Fibroblast of the aortic adventitia (primary cell): ENCODE results near the gene SMG9. TPM values are rescaled to one million over a fixed set of nuclear protein-coding genes. Genes with fewer than 3 reads are reported as not detected.

ENCODE experiments used
- DNase-seq: peaks from one replicate; pipeline ENCODE4 v3.0.0-alpha.2; 2010; ENCODE audit warnings: low read depth
- H3K4me3 ChIP-seq: 2 replicates; pipeline ENCODE4 v1.5.1; 2011; ENCODE audit warnings: low read depth, mild to moderate bottlenecking, control low read depth, low read length, moderate library complexity
- total RNA-seq: library from RNA; depleted of rRNA; stranded (reverse); fragments of >200 nt; gene quantifications from 2 replicates; pipeline ENCODE4 v1.2.3, GENCODE V29; 2012; ENCODE audit warnings: low replicate concordance
- TF ChIP-seq, protein P1 (sequence below): IDR thresholded peaks from 2 replicates; pipeline ENCODE4 v1.5.1; 2011; ENCODE audit warnings: mild to moderate bottlenecking, low read length, control low read depth, inconsistent platforms; ENCODE audit not compliant: insufficient read depth

The SMG9 gene, protein sequence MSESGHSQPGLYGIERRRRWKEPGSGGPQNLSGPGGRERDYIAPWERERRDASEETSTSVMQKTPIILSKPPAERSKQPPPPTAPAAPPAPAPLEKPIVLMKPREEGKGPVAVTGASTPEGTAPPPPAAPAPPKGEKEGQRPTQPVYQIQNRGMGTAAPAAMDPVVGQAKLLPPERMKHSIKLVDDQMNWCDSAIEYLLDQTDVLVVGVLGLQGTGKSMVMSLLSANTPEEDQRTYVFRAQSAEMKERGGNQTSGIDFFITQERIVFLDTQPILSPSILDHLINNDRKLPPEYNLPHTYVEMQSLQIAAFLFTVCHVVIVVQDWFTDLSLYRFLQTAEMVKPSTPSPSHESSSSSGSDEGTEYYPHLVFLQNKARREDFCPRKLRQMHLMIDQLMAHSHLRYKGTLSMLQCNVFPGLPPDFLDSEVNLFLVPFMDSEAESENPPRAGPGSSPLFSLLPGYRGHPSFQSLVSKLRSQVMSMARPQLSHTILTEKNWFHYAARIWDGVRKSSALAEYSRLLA
- 18.6 and 25.0 TPM in 2 replicates for total RNA-seq

DNA sequence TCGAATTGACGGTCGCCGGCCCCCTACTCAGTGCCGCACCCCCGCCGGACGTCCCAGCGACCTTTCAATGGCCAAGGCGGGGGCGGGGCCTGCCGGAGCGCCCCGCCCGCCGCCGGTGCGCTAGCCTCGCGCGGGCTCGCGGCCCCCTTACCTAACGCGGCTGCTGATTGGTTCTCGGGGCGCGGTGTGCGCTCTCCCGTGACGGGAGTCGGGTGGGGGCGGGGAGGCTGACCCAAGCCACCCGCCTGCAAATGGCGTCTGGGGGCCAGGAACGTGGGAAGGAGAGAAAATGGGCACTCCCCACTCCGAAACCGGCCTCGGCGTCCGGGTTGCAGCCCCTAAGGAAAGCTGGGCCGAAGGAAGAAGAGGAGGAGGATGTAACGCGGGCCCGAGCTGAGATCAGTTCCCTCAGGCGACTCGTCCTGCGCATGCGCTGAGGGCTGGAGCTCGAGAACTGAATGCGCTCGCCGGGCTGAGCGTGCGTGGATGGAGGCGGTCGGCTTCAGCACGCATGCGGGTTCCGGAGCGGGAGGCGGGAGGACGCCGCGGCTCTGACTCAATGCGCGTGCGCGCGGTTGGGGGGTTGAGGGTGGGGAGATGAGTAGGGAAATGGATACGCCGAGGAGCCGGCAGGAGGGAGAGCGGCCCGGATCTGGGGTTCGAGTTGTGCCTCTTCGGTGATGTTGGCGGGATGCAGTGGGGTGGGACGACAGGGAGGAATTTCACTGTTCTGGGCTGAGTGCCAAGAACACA lies at the start of gene SMG9:
SMG9 (minus strand) TSS at position 460 of the 753 bp plus-strand sequence. CDS start 4,221 bp downstream, outside the sequence.
- peak within 1 kb of the TSS; percentile 96 for H3K4me3 ChIP-seq
- peak; percentile 98 for DNase-seq
- TF ChIP-seq, protein P1, sequence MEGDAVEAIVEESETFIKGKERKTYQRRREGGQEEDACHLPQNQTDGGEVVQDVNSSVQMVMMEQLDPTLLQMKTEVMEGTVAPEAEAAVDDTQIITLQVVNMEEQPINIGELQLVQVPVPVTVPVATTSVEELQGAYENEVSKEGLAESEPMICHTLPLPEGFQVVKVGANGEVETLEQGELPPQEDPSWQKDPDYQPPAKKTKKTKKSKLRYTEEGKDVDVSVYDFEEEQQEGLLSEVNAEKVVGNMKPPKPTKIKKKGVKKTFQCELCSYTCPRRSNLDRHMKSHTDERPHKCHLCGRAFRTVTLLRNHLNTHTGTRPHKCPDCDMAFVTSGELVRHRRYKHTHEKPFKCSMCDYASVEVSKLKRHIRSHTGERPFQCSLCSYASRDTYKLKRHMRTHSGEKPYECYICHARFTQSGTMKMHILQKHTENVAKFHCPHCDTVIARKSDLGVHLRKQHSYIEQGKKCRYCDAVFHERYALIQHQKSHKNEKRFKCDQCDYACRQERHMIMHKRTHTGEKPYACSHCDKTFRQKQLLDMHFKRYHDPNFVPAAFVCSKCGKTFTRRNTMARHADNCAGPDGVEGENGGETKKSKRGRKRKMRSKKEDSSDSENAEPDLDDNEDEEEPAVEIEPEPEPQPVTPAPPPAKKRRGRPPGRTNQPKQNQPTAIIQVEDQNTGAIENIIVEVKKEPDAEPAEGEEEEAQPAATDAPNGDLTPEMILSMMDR, result no peak

DNA sequence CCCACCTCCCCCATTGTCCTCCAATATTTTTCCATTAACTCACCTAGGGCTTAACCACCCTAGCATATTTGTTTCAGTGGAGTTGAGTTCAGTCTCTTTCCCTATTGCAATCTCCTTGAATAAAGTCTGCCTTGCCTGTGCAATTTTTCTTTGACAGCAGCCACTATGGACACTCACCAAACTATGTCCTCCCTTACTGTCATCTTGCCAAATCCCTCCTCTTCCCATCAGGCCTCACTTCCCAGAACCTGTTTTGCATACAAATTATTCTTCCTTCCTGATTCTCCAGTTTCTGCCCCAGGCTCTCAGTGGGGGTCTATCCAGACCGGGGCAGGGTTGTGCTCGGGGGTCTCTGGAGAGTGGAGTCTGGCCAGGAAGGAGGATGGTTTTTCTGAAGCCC lies 49.7 kb upstream of the SMG9 start:
- DNase-seq, result no peak
- no peak overlapping the region for H3K4me3 ChIP-seq
- TF ChIP-seq, protein P1, result no peak

DNA sequence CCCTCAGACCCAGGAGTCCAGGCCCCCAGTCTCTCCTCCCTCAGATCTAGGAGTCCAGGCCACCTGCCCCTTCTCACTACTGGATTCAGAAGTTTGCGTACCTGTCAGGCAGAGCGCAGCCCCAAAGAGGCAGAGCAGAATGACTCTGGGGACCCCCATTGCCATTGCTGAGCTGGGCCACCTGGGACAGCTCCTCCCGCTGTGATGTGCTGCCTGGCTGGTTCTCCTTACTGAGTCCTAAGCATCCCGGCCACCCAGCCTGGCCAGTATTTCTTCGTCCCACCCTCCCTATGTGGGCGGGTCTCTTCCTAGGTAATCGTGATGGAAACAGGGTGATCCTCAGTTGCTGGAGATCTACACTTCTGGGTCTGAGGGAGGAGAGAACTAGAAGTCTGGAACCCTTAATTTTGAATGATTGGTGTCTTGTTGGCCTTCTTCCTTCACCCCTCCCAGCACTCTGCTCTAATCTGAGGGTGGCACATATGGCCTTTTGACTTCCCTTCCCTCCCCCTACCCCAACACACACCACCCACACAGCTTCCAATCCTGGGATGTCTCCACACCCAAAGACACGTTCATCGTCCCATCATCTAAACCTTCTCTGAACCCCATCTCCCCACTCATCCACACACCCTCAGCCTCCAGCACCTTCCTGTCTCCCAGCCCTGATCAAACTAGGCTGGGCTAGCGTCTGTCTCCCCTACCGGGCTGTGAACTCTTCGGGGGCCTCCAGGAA lies 47.6 kb upstream of the SMG9 start, which contains the start of gene LYPD5:
LYPD5 (minus strand) TSS at position 232 of the 736 bp plus-strand sequence; CDS start at position 165, 67 bp downstream.
- TF ChIP-seq, protein P1, result no peak
- no peak for DNase-seq
- no peak within 1 kb of the TSS for H3K4me3 ChIP-seq

DNA sequence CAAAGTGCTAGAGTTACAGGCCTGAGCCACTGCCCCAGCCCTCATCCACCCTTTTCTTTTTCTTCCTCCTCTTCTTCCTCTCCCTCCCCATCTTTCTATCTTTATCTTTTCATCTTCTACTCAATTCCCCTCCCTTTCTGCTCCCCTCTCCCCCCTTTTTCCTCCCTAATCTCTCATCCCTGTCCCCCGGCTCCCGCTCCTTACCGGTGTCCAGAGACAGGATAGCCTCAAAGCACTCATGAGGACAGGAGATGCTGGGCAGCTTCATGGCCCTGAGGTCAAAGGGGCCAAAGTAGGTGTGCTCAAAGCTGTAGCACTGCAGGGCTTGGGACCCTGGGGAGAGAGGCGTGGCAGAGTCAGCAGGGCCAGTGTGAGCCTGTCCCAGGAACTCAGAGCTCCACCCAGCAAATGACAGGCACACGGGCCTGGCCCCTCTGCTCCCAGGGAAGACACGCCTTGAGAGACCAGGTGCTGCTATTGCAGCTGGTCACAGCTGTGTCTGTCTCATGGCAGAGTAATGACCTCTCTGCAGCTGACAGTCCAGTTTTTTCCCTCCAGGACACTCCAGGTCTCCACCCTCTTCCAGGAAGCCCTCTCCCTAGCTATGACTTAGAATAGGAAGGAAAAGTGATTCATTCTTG lies 44.9 kb upstream of the SMG9 start:
- no peak for DNase-seq
- no peak overlapping the region for H3K4me3 ChIP-seq
- TF ChIP-seq, protein P1, result no peak

DNA sequence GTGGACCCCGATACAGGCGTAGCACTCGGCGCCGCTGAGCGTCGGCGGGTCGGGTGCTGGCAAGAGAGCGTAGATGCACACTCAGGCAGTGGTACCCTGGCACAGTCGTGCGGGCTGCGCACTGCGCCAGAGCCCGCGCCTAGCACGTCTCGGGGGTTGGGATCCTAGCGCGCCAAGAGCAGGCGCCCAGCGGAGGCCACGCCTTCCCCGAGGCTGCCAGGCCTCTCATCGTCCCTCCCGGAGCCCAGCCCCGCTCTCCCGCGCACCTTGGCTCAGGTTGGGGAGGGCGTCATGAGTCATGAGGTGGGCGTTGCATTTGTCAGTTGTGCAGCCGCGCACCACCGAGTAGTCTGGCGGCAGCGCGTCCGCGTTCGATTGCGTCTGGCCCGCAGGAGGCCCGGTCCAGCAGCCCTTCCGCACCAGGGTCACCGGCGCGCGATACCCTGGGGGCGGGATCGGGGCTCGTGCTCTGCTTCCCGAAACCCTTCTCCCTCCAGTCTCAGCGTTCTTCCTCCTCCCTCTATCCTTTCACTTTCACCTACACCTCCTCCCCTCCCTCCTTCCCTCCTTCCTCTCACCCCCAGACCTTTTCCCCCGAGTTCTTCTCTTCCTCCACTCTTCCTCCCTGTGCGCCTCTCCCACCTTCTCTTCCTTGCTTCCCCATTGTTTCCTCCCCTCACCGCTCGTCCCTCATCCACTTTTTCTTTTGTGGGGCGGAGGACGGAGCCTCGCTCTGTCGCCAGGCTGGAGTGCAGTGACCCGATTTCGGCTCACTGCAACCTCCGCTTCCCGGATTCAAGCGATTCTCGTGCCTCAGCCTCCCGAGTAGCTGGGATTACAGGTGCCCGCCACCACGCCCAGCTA lies 44.0 kb upstream of the SMG9 start:
- no peak for DNase-seq
- TF ChIP-seq, protein P1, result no peak
- peak overlapping the region; percentile 65 for H3K4me3 ChIP-seq
